PC-9 (cell line): ENCODE results near the gene DDRGK1. TPM values are rescaled to one million over a fixed set of nuclear protein-coding genes. Genes with fewer than 3 reads are reported as not detected.
A peak's percentile ranks its signal among the peaks of the same experiment; 100 is the strongest.

Experiments
- BruUV-seq: library from RNA; stranded (reverse); fragments of 400-500 nt; replicated peaks from 2 replicates; lab custom pipeline; 2021; lab: Mats Ljungman, UMichigan
- CTCF ChIA-PET: fragments of 300-600 bp; sonication (Branson Sonifier 250); formaldehyde crosslinking; loops from one replicate; lab custom pipeline; 2022; ENCODE audit warnings: antibody characterized with exemption; lab: Charles Lee
- POLR2A ChIA-PET: fragments of 300-600 bp; sonication (Branson Sonifier 250); formaldehyde crosslinking; loops from one replicate; lab custom pipeline; 2022; ENCODE audit warnings: antibody characterized with exemption; ENCODE audit not compliant: unreplicated experiment; lab: Charles Lee
- DNase-seq, 2 experiments: peaks; one replicate each; pipeline versions ENCODE4 v3.0.0 to v3.0.0-alpha.2; 2015 to 2022; ENCODE audit warnings: mixed read lengths in 1 of 2
- H2AFZ ChIP-seq: fragments of 200-600 bp; sonication (generic); 2 replicates; pipeline ENCODE4 v1.8.1; 2017; ENCODE audit warnings: antibody characterized with exemption
- H3F3A ChIP-seq: fragments of 200-600 bp; sonication (generic); 2 replicates; pipeline ENCODE4 v1.8.1; 2017; ENCODE audit warnings: antibody characterized with exemption, mild to moderate bottlenecking, low read depth; ENCODE audit not compliant: insufficient read depth
- H3K27ac ChIP-seq: fragments of 200-600 bp; sonication (generic); 2 replicates; pipeline ENCODE4 v1.6.1; 2016; ENCODE audit warnings: mixed run types
- H3K27me3 ChIP-seq: fragments of 200-600 bp; sonication (generic); 2 replicates; pipeline ENCODE4 v1.6.1; 2016; ENCODE audit warnings: low read depth, mixed run types; ENCODE audit not compliant: insufficient read depth
- H3K36me3 ChIP-seq: fragments of 200-600 bp; sonication (generic); 2 replicates; pipeline ENCODE4 v1.6.1; 2016; ENCODE audit warnings: low read depth, mixed run types
- H3K4me1 ChIP-seq: fragments of 200-600 bp; sonication (generic); replicated peaks from 2 replicates; pipeline ENCODE4 v1.6.1; 2016; ENCODE audit warnings: mixed run types; ENCODE audit not compliant: insufficient read depth
- H3K4me2 ChIP-seq: fragments of 200-600 bp; sonication (generic); 2 replicates; pipeline ENCODE4 v1.6.1; 2017; ENCODE audit warnings: mixed run types
- H3K4me3 ChIP-seq: fragments of 200-600 bp; sonication (generic); 2 replicates; pipeline ENCODE4 v1.6.1; 2016; ENCODE audit warnings: mixed run types
- H3K79me2 ChIP-seq: fragments of 200-600 bp; sonication (generic); 2 replicates; pipeline ENCODE4 v1.6.1; 2017; ENCODE audit warnings: low read depth, mixed run types
- H3K9me2 ChIP-seq: fragments of 200-600 bp; sonication (generic); 2 replicates; pipeline ENCODE4 v1.8.1; 2017; ENCODE audit warnings: mild to moderate bottlenecking; ENCODE audit not compliant: insufficient read depth
- H3K9me3 ChIP-seq: fragments of 200-600 bp; sonication (generic); 2 replicates; pipeline ENCODE4 v1.8.1; 2016; ENCODE audit warnings: low read depth; ENCODE audit not compliant: insufficient read depth
- H4K20me1 ChIP-seq: fragments of 200-600 bp; sonication (generic); 2 replicates; pipeline ENCODE4 v1.8.1; 2017; ENCODE audit not compliant: insufficient read depth
- CTCF ChIP-seq: fragments of 200-600 bp; sonication (generic); conservative IDR thresholded peaks from 2 replicates; pipeline ENCODE4 v1.6.1; 2017; ENCODE audit warnings: mixed run types, antibody characterized with exemption, mild to moderate bottlenecking, moderate library complexity
- EZH2 ChIP-seq: fragments of 200-600 bp; sonication (generic); IDR thresholded peaks from 2 replicates; pipeline ENCODE4 v1.8.0; 2017; ENCODE audit warnings: antibody characterized with exemption, low read depth
- intact Hi-C: fragments of 100-400 bp; cut with micrococcal nuclease; formaldehyde crosslinking; loops from one replicate; pipeline ENCODE4 v1.10.0; 2022; ENCODE audit not compliant: unreplicated experiment
- total RNA-seq: library from RNA; stranded (reverse); gene quantifications from 2 replicates; pipeline ENCODE4 v1.2.3, GENCODE V29; 2021

The DDRGK1 gene
- total RNA-seq, 1 experiment from 2014 or later = 70.4 TPM

- H2AFZ ChIP-seq = no peak overlapping the region
- peaks cover 7% of the 10 kb centered on the region; the same call in 1 of the 2 replicates for H3F3A ChIP-seq
- H3K4me2 ChIP-seq = no peak overlapping the region
- no peaks in the 10 kb centered on the region for H3K36me3 ChIP-seq
- intact Hi-C loops = loop anchor here (10.0 kb wide), 1 partner anchor 248 kb away; the partner anchor contains the start of gene ATRN
- H3K4me1 ChIP-seq = peaks cover 6% of the 10 kb centered on the region; the same call in 1 of the 2 replicates
- TF ChIP-seq CTCF = no peak
- TF ChIP-seq EZH2 = no peak
- H3K9me3 ChIP-seq = no peaks in the 10 kb centered on the region
- ChIA-PET CTCF (interaction anchor here (0.6 to 0.7 kb wide), 2 partner anchors 12 to 48 kb away, joined by 3 to 4 read pairs; partner anchors contain the start of gene SLC4A11), POLR2A (interaction anchor here (0.5 to 0.8 kb wide), 4 partner anchors 22 to 1347 kb away, joined by 3 to 13 read pairs (median 4); no protein-coding TSS in a partner anchor)
- H3K4me3 ChIP-seq = no peak overlapping the region
- H3K79me2 ChIP-seq = no peaks in the 10 kb centered on the region
- DNase-seq = no peak
- no peaks in the 10 kb centered on the region for H4K20me1 ChIP-seq
- BruUV-seq = no TSS peak
- no peak overlapping the region for H3K27ac ChIP-seq
- H3K27me3 ChIP-seq = no peaks in the 10 kb centered on the region
- no peaks in the 10 kb centered on the region for H3K9me2 ChIP-seq
Observed at GRCh38 chr20:3226864-3227263, 22.4 kb upstream of the DDRGK1 start.

- ChIA-PET POLR2A (no interaction called here), CTCF (no interaction called here)
- TF ChIP-seq EZH2 (no peak), CTCF (no peak)
- no peaks in the 10 kb centered on the region for H3K9me2 ChIP-seq
- peaks cover 14% of the 10 kb centered on the region; the same call in 1 of the 2 replicates for H3K4me1 ChIP-seq
- H4K20me1 ChIP-seq = no peaks in the 10 kb centered on the region
- no peaks in the 10 kb centered on the region for H3K9me3 ChIP-seq
- no peaks in the 10 kb centered on the region for H3K27me3 ChIP-seq
- no peaks in the 10 kb centered on the region for H3K79me2 ChIP-seq
- no peak overlapping the region for H3K4me3 ChIP-seq
- H2AFZ ChIP-seq = no peak overlapping the region
- no peak overlapping the region for H3K4me2 ChIP-seq
- intact Hi-C loops = loop anchor here (10.0 kb wide), 1 partner anchor 249 kb away; the partner anchor contains the start of gene ATRN
- no peak for DNase-seq
- TSS peak; percentile 18 for BruUV-seq
- H3F3A ChIP-seq = peaks cover 7% of the 10 kb centered on the region; the same call in 1 of the 2 replicates
- no peaks in the 10 kb centered on the region for H3K36me3 ChIP-seq
- H3K27ac ChIP-seq = no peak overlapping the region
Observed at GRCh38 chr20:3226093-3226492, 21.6 kb upstream of the DDRGK1 start.

GRCh38 chr20:3224681-3225421, 20.4 kb upstream of the DDRGK1 start:
- H2AFZ ChIP-seq = no peak overlapping the region
- H3K27ac ChIP-seq = no peak overlapping the region
- no peak overlapping the region for H3K4me2 ChIP-seq
- no peaks in the 10 kb centered on the region for H3K9me2 ChIP-seq
- 0 out of 2 replicates have a peak, but pooled peaks cover 3% of the 10 kb centered on the region for H3K36me3 ChIP-seq
- H3K4me3 ChIP-seq = no peak overlapping the region
- no peaks in the 10 kb centered on the region for H3K79me2 ChIP-seq
- peak in 1 of 2 experiments; percentile 56 for DNase-seq
- BruUV-seq = no TSS peak
- no peaks in the 10 kb centered on the region for H3K27me3 ChIP-seq
- intact Hi-C loops = loop anchor here (10.0 kb wide), 1 partner anchor 250 kb away; the partner anchor contains the start of gene ATRN
- no peaks in the 10 kb centered on the region for H4K20me1 ChIP-seq
- ChIA-PET POLR2A (interaction anchor here (0.6 to 0.7 kb wide), 4 partner anchors 9 to 35 kb away, joined by 3 to 21 read pairs (median 4); no protein-coding TSS in a partner anchor), CTCF (interaction anchor here (0.6 kb wide), 1 partner anchor 17 kb away, joined by 3 read pairs; no protein-coding TSS in a partner anchor)
- peaks cover 10% of the 10 kb centered on the region for H3F3A ChIP-seq
- peaks cover 15% of the 10 kb centered on the region; the same call in 1 of the 2 replicates for H3K4me1 ChIP-seq
- no peaks in the 10 kb centered on the region for H3K9me3 ChIP-seq
- TF ChIP-seq CTCF (no peak), EZH2 (no peak)
